ENCODE results near the gene IP6K2. TPM values are rescaled to one million over a fixed set of nuclear protein-coding genes. Genes with fewer than 3 reads are reported as not detected.

The IP6K2 gene
- total and polyA plus RNA-seq, 7 donors = 14.0 to 36.8 (median 22.5) TPM

- no peak for TF ChIP-seq CTCF (IDR thresholded peaks at IDR 0.05)
- Histone ChIP-seq H3K36me3 (ENCODE audit: insufficient read depth in 1 of 2, low read depth in 1 of 2) (peaks cover 0 to 65% of the 10 kb centered on the region in 2 donors), H3K27ac (no peak overlapping the region), H3K4me1 (peaks cover 3% of the 10 kb centered on the region), H3K27me3 (ENCODE audit: insufficient read depth in 3 of 3, low read length in 2 of 3) (no peaks in the 10 kb centered on the region), H3K4me3 (no peak overlapping the region), H3K9me3 (no peaks in the 10 kb centered on the region)
- intact Hi-C loops (cut with DNase I) = no loop called here
- ATAC-seq (no peak), DNase-seq (no peak)
These were observed 20.4 kb downstream of the IP6K2 start for GRCh38 chr3:48696601-48697000.

DNA sequence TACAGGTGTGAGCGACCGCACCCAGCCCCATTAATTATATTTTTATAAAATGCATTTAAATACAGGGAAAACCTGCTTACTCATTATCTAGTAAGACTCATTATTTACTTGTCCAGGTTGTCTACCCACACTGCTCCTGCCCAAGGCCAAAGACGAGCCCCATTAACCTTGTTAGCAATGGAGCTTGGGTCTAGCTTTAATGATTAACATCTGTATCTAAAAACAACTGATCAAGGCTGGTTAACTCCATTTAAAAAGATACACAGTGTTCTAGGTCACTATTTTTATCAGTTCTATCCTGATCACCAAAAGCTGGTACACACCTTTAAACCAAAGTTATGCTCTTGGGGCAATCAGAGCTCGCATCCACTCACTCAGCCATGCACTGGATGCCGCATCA is 20.9 kb downstream of the IP6K2 start:
- Histone ChIP-seq H3K27me3 (ENCODE audit: insufficient read depth in 3 of 3, low read length in 2 of 3) (no peaks in the 10 kb centered on the region), H3K9me3 (no peaks in the 10 kb centered on the region), H3K27ac (no peak overlapping the region), H3K36me3 (ENCODE audit: insufficient read depth in 1 of 2, low read depth in 1 of 2) (peaks cover 0 to 65% of the 10 kb centered on the region in 2 donors), H3K4me3 (no peak overlapping the region), H3K4me1 (peaks cover 3% of the 10 kb centered on the region)
- intact Hi-C loops (cut with DNase I) = no loop called here
- ATAC-seq (no peak), DNase-seq (no peak)
- WGBS, 3 donors = 97 to 99% (median 97%) methylated on average over 5 of the region's 5 CpGs
- no peak for TF ChIP-seq CTCF (IDR thresholded peaks at IDR 0.05)

GRCh38 chr3:48695393-48695753 is 21.6 kb downstream of the IP6K2 start:
- WGBS, 3 donors = 71 to 77% (median 77%) methylated on average over 9 of the region's 9 CpGs
- DNase-seq = peak; percentile 55 to 82
- no peaks in the 10 kb centered on the region for H3K27me3 ChIP-seq (ENCODE audit: insufficient read depth in 3 of 3, low read length in 2 of 3)
- TF ChIP-seq CTCF (IDR thresholded peaks at IDR 0.05) = no peak
- H3K4me1 ChIP-seq = no peaks in the 10 kb centered on the region
- H3K9me3 ChIP-seq = no peaks in the 10 kb centered on the region
- H3K4me3 ChIP-seq = peak overlapping the region; percentile 32
- peak in 3 of 4 donors; percentile 11 to 61 (median 60) for ATAC-seq
- peaks cover 0 to 67% of the 10 kb centered on the region in 2 donors for H3K36me3 ChIP-seq (ENCODE audit: insufficient read depth in 1 of 2, low read depth in 1 of 2)
- intact Hi-C loops (cut with DNase I) = no loop called here
- peak overlapping the region; percentile 6 for H3K27ac ChIP-seq

DNA sequence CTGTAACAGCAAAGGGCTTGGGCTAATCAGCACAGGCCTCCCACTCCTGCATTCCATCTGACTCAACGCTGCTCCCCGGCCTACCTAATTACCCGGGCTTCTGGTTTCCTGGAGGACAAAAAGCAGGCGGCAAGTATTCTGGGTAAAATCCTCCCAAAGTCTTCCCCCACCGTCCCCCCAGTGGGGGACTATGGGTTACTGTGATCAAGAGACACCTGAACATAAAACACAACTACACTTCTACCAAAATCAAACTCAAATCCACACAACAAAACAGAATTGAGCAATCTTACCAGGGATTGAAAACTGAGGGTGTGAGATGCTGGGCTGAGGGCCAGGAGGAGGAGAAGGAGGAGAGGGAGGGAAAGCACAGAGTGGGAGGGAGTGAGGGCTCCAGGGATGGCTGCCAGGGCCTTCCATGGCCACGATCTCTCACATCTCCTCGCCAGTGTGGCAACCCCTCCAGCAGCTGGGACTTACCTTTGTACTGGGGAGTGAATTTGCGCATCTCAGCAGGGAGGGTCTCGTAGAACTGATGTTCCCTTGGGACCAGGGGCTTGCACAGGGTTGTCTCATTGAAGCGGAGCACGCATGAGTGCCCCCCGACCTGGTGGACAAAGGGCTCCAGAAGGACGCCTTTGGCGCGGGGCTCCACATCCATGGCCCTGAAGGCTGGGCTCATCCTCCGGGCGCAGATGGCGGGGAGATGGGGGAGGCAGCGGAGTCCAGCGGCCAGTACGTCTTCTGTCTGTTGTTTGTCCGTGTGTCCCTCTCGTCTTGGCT is 22.2 kb downstream of the IP6K2 start:
- no peaks in the 10 kb centered on the region for H3K4me1 ChIP-seq
- peak overlapping the region; percentile 32 for H3K4me3 ChIP-seq
- WGBS, 3 donors = 63 to 70% (median 66%) methylated on average over 23 of the region's 23 CpGs
- ATAC-seq (peak in 3 of 4 donors; percentile 64 to 78 (median 71)), DNase-seq (peak; percentile 82 to 89)
- no peaks in the 10 kb centered on the region for H3K27me3 ChIP-seq (ENCODE audit: insufficient read depth in 3 of 3, low read length in 2 of 3)
- no peaks in the 10 kb centered on the region for H3K9me3 ChIP-seq
- H3K27ac ChIP-seq = peak overlapping the region; percentile 6
- H3K36me3 ChIP-seq (ENCODE audit: insufficient read depth in 1 of 2, low read depth in 1 of 2) = peaks cover 0 to 71% of the 10 kb centered on the region in 2 donors
- TF ChIP-seq CTCF (IDR thresholded peaks at IDR 0.05) = no peak
- intact Hi-C loops (cut with DNase I) = no loop called here

DNA sequence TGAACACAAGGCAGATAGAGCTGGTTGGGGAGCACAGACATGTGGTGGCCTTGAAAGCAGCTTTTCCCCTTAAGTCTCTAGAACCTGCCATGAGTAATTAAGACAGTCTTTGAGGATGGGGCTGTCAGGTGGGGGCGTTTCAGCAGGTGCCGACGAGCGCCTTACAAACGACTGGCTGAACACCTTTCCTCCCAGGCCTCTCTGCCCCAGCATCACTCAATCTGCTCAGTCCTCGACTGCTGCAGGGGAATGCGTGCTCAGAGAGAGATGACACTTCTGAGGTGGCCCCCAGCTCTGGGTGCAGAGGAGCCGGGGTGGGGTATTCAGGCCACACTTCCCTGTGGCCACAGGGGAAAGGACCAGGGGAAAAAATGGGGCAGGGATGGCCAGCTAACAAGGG is 23.2 kb downstream of the IP6K2 start:
- 83 to 87% (median 84%) methylated on average over 8 of the region's 8 CpGs for WGBS, 3 donors
- Histone ChIP-seq H3K27me3 (ENCODE audit: insufficient read depth in 3 of 3, low read length in 2 of 3) (no peaks in the 10 kb centered on the region), H3K27ac (no peak overlapping the region), H3K4me3 (peak overlapping the region; percentile 32), H3K4me1 (no peaks in the 10 kb centered on the region), H3K9me3 (no peaks in the 10 kb centered on the region), H3K36me3 (ENCODE audit: insufficient read depth in 1 of 2, low read depth in 1 of 2) (peaks cover 0 to 71% of the 10 kb centered on the region in 2 donors)
- intact Hi-C loops (cut with DNase I) = no loop called here
- no peak for TF ChIP-seq CTCF (IDR thresholded peaks at IDR 0.05)
- no peak for ATAC-seq
- no peak for DNase-seq

All from psoas muscle (tissue), 8 donors.